HCT116 (cell line): ENCODE measurements around the gene DGKB.
A peak's percentile ranks its signal among the peaks of the same experiment; 100 is the strongest.

Source experiments
- CEBPB ChIP-seq: IDR thresholded peaks from 2 replicates; pipeline ENCODE4 v1.6.1; 2012; ENCODE audit warnings: low read depth
- EGR1 ChIP-seq: IDR thresholded peaks from 2 replicates; pipeline ENCODE4 v1.6.1; 2012; ENCODE audit warnings: low read depth
- POLR2A ChIP-seq: IDR thresholded peaks from 2 replicates; pipeline ENCODE4 v1.7.0; 2011; ENCODE audit warnings: borderline replicate concordance; ENCODE audit not compliant: insufficient read depth, insufficient read length; ENCODE audit errors: extremely low read depth
- POLR2AphosphoS5 ChIP-seq: IDR thresholded peaks from 2 replicates; pipeline ENCODE4 v1.6.1; 2011; ENCODE audit warnings: mild to moderate bottlenecking, low read depth, low read length, moderate library complexity
- SIN3A ChIP-seq: IDR thresholded peaks from 2 replicates; pipeline ENCODE4 v1.6.1; 2012; ENCODE audit warnings: low read depth
- YY1 ChIP-seq: IDR thresholded peaks from 2 replicates; pipeline ENCODE4 v1.6.1; 2011; ENCODE audit warnings: low read length, low read depth, moderate library complexity, mild to moderate bottlenecking; ENCODE audit not compliant: insufficient replicate concordance; ENCODE audit errors: extremely low read depth
- ZFX ChIP-seq: fragments of 450-650 bp; IDR thresholded peaks from 2 replicates; pipeline ENCODE4 v1.6.1; 2017
- TF ChIP-seq, protein P1 (sequence below), 3 experiments: fragments of 200-600 bp in 1 of 3; sonication (generic) in 1 of 3; IDR thresholded peaks in 2 of 3; conservative IDR thresholded peaks in 1 of 3; 2 replicates each; pipeline ENCODE4 v1.5.1; 2012 to 2017; ENCODE audit warnings: low read depth in 2 of 3, low read length in 2 of 3, antibody characterized with exemption in 1 of 3, borderline replicate concordance in 1 of 3, control low read depth in 1 of 3, mild to moderate bottlenecking in 1 of 3, mixed read lengths in 1 of 3, mixed run types in 1 of 3, moderate library complexity in 1 of 3; ENCODE audit not compliant: insufficient read depth in 1 of 3
- TF ChIP-seq, protein P2 (sequence below): IDR thresholded peaks from 2 replicates; pipeline ENCODE4 v1.6.1; 2011; ENCODE audit warnings: mild to moderate bottlenecking, low read length, moderate library complexity; ENCODE audit not compliant: insufficient replicate concordance; ENCODE audit errors: extremely low read depth
- TF ChIP-seq, protein P3 (sequence below): IDR thresholded peaks from 2 replicates; pipeline ENCODE4 v1.6.1; 2012; ENCODE audit warnings: low read depth
- TF ChIP-seq, protein P4 (sequence below): IDR thresholded peaks from 2 replicates; pipeline ENCODE4 v1.6.1; 2012
- TF ChIP-seq, protein P5 (sequence below): IDR thresholded peaks from 2 replicates; pipeline ENCODE4 v1.6.1; 2012

DNA sequence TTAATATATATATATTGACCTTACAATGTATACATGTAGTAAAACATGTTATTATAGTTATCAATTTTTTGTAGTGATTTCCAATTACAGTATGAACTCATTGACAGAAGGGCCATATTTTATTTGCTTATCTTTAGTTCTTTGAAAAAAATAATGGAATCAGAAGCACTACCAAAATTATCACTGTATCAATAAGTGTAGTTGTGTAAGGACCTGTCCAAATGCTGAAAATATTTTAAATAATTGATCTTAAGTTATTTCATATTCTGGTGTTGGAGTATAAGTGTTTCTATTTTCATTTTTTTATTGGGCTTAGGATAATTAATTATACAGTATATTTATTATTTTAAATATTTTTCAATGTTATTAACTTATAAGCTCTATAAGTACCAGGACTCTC is 8.5 kb upstream of the DGKB start:
- TF ChIP-seq POLR2AphosphoS5 (no peak), CEBPB (no peak), POLR2A (no peak), SIN3A (no peak), EGR1 (no peak), YY1 (no peak), ZFX (no peak)
- TF ChIP-seq, protein P1, sequence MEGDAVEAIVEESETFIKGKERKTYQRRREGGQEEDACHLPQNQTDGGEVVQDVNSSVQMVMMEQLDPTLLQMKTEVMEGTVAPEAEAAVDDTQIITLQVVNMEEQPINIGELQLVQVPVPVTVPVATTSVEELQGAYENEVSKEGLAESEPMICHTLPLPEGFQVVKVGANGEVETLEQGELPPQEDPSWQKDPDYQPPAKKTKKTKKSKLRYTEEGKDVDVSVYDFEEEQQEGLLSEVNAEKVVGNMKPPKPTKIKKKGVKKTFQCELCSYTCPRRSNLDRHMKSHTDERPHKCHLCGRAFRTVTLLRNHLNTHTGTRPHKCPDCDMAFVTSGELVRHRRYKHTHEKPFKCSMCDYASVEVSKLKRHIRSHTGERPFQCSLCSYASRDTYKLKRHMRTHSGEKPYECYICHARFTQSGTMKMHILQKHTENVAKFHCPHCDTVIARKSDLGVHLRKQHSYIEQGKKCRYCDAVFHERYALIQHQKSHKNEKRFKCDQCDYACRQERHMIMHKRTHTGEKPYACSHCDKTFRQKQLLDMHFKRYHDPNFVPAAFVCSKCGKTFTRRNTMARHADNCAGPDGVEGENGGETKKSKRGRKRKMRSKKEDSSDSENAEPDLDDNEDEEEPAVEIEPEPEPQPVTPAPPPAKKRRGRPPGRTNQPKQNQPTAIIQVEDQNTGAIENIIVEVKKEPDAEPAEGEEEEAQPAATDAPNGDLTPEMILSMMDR (IDR thresholded peaks at IDR 0.05 in 2 of 3, conservative IDR thresholded peaks at IDR 0.05 in 1 of 3; ENCODE audit: borderline replicate concordance in 1 of 3, insufficient read depth in 1 of 3, low read depth in 2 of 3, low read length in 2 of 3) = no peak
- TF ChIP-seq, protein P2, sequence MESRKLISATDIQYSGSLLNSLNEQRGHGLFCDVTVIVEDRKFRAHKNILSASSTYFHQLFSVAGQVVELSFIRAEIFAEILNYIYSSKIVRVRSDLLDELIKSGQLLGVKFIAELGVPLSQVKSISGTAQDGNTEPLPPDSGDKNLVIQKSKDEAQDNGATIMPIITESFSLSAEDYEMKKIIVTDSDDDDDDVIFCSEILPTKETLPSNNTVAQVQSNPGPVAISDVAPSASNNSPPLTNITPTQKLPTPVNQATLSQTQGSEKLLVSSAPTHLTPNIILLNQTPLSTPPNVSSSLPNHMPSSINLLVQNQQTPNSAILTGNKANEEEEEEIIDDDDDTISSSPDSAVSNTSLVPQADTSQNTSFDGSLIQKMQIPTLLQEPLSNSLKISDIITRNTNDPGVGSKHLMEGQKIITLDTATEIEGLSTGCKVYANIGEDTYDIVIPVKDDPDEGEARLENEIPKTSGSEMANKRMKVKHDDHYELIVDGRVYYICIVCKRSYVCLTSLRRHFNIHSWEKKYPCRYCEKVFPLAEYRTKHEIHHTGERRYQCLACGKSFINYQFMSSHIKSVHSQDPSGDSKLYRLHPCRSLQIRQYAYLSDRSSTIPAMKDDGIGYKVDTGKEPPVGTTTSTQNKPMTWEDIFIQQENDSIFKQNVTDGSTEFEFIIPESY = no peak
- TF ChIP-seq, protein P3, sequence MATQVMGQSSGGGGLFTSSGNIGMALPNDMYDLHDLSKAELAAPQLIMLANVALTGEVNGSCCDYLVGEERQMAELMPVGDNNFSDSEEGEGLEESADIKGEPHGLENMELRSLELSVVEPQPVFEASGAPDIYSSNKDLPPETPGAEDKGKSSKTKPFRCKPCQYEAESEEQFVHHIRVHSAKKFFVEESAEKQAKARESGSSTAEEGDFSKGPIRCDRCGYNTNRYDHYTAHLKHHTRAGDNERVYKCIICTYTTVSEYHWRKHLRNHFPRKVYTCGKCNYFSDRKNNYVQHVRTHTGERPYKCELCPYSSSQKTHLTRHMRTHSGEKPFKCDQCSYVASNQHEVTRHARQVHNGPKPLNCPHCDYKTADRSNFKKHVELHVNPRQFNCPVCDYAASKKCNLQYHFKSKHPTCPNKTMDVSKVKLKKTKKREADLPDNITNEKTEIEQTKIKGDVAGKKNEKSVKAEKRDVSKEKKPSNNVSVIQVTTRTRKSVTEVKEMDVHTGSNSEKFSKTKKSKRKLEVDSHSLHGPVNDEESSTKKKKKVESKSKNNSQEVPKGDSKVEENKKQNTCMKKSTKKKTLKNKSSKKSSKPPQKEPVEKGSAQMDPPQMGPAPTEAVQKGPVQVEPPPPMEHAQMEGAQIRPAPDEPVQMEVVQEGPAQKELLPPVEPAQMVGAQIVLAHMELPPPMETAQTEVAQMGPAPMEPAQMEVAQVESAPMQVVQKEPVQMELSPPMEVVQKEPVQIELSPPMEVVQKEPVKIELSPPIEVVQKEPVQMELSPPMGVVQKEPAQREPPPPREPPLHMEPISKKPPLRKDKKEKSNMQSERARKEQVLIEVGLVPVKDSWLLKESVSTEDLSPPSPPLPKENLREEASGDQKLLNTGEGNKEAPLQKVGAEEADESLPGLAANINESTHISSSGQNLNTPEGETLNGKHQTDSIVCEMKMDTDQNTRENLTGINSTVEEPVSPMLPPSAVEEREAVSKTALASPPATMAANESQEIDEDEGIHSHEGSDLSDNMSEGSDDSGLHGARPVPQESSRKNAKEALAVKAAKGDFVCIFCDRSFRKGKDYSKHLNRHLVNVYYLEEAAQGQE = peak; percentile 25
- TF ChIP-seq, protein P4, sequence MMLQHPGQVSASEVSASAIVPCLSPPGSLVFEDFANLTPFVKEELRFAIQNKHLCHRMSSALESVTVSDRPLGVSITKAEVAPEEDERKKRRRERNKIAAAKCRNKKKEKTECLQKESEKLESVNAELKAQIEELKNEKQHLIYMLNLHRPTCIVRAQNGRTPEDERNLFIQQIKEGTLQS = no peak
- TF ChIP-seq, protein P5, sequence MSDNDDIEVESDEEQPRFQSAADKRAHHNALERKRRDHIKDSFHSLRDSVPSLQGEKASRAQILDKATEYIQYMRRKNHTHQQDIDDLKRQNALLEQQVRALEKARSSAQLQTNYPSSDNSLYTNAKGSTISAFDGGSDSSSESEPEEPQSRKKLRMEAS = no peak
